Fibroblast of lung (primary cell): Measurements from ENCODE around the gene RNF2.

ENCODE experiments used
- CTCF ChIP-seq, 2 donors: IDR thresholded peaks in 1 of 2; conservative IDR thresholded peaks in 1 of 2; 1 replicate in 1 of 2; 2 replicates in 1 of 2; pipeline ENCODE4 v1.5.1; 2011 to 2012; ENCODE audit warnings: low read length in 2 of 2, control low read depth in 1 of 2, inconsistent platforms in 1 of 2, low read depth in 1 of 2, mild to moderate bottlenecking in 1 of 2
- EZH2 ChIP-seq: IDR thresholded peaks from 2 replicates; pipeline ENCODE4 v1.5.1; 2012; ENCODE audit warnings: low read length, control low read depth, mild to moderate bottlenecking; ENCODE audit errors: missing control alignments

- TF ChIP-seq EZH2 = no peak
- no peak for TF ChIP-seq CTCF (conservative IDR thresholded peaks at IDR 0.05 in 1 of 2, IDR thresholded peaks at IDR 0.05 in 1 of 2; ENCODE audit: low read depth in 1 of 2, low read length in 2 of 2)
These were observed 5.5 kb upstream of the RNF2 start for GRCh38 chr1:185039726-185040407.
